ENCODE results near the gene EPB41L4B.
"Not testable (repeated sequence)": the region's sequence is repeated elsewhere in the genome, so short reads cannot be mapped to it uniquely, and the experiment has no call there.

The EPB41L4B gene

DNA sequence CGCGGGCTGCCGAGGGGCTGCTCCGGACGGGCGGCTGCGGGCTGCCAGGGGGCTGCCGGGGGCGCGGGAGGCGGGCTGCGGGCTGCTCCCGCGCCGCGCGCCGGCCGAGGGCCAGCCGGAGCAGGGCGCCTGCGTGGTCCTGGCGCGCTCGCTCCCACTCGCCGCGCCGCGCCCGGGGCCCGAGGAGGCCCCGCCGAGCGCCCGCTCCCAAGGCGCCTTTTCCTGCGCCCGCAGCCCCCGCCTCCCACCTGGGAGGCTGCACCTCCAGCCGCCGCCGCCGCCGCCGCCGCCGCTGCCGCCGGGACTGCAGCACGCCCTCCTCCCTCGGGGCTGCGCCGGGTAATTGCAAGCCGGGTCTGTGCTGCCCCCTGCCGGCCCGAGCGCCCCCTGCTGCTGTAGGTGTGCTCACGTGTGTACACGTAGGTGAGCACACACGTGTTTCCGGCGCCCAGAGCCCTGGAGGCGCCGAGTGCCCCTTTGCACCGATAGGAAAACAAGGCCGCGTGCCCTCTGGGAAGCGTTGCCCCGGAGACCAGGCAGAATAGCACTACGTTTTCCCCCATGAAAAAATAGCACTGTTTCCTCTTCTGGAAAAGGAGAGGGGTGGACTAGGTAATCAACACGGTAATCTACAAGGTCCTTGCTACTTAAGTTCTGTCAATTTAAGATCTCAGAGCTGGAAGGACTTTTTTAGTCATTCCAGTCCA is at the start of gene EPB41L4B:
TSS of gene EPB41L4B (minus strand) at position 318 of the 707 bp plus-strand sequence. CDS start 613 bp downstream, outside the sequence.
- peak; percentile 95 for DNase-seq

- no peak for DNase-seq
Observed at GRCh38 chr9:109369285-109369684, 48.4 kb upstream of the EPB41L4B start.

- no peak for DNase-seq
Observed at GRCh38 chr9:109360771-109361170, 39.9 kb upstream of the EPB41L4B start.

DNA sequence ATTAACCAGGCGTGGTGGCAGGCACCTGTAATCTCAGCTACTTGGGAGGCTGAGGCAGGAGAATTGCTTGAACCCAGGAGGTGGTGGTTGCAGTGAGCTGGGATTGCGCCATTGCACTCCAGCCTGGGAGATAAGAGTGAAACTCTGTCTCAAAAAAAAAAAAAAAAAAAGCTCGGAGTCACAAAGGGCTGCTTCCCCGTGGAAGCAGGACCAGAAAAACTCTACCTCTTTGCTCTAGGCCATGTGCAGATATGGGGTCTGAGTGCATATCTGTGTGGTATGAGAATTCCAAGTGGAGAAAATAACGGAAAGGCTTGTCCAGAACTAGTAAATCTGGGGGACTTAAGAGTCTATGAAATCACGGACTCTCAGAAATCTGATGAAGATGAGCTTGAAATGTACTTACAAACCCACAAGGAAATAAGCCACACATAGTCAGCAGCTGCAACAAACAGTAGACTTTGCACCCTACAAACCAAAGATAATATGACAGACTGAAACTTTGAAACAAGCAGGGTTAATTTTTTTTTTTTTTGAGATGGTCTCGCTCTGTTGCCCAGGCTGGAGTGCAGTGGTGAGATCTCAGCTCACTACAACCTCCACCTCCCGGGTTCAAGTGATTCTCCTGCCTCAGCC is 38.2 kb upstream of the EPB41L4B start:
- not testable (repeated sequence) for DNase-seq

DNA sequence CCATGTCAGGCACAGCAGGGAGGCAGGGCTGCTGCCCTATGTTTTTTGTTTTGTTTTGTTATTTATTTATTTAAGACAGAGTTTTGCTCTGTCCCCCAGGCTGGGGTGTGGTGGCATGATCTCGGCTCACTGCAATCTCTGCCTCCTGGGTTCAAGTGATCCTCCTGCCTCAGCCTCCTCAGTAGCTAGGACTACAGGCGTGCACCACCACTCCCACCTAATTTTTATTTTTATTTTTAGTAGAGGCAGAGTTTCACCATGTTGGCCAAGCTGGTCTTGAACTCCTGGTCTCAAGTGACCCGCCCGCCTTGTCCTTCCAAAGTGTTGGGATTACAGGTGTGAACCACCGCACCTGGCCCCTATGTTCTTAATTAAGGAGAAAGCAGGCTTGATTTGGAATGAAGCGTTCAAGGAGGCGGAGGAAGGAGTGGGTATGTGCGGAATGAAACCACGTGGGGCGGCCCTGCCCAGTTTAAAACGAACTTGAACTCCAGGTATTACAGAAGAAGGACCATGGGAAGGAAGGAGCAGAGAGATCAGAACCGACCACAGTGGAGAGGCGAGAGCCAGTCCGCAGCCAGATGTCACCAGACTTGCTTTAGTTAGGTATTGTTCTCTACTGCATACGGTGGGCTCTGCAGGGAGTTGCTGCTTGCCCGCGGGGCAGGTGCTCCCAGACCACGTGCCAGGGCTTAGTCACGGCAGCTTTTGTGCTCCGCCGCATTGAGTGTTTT is 34.9 kb upstream of the EPB41L4B start:
- no peak for DNase-seq

DNA sequence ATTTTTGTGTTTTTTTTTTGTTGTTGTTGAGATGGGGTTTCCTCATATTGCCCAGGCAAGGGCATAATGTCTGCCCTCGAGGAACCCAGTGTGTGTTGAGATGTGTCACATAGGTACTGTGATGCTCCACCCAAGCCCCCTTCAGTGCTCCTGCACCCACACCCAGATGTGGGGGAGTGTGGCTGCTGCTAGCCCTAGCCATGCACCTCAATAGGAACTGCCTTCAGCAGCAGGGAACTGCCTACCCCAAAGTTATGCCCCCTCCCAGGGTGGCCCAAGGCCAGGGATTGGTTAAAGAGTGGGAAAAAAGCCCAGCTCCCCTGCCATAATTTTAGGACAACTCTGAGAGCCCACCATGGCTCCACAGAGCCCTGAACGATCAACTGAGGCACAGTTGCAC is 33.3 kb upstream of the EPB41L4B start:
- DNase-seq: no peak

DNA sequence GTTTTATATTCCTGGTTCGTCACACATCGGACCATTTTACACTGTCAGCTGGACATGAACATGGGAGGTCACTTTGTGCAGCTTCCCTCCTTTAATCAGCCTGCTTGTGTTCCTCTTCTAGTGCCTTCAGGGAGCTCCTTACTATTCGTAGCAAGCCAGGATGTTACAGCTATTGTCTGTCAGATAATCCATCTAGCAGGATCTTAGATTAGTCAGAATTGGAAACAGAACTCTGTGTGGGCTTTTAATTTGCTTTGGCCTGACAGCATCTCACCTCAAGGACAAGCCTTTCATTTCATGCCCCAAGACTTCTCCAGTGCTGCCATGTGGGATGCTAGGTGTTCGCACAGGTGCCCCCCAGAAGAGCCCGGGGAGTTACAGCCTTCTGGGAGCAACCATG is 30.2 kb upstream of the EPB41L4B start:
- no peak for DNase-seq

- DNase-seq: no peak
Observed at GRCh38 chr9:109349421-109349846, 28.6 kb upstream of the EPB41L4B start.

- DNase-seq: no peak
Observed at GRCh38 chr9:109346904-109347303, 26.0 kb upstream of the EPB41L4B start.

GRCh38 chr9:109344866-109345265 is 24.0 kb upstream of the EPB41L4B start:
- DNase-seq: no peak

DNA sequence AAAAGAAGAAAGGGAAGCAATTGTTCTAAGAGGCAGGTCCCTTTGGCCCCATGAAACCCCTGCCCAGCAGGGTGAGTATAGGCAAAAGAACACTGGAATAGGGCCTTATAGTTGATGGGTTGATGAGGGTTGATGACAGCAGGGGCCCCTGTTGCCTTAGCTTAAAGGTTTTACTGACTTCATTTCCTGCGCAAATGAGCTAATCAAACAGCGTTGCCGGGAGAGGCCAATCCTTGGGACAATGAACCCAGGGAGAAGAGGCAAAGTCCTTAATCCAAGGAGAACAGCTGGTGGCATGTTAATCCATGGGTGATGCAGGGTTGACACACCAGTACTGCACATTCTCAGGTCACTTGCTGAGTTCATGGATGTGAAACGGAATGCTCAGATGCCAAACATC is 22.0 kb upstream of the EPB41L4B start:
- no peak for DNase-seq

DNA sequence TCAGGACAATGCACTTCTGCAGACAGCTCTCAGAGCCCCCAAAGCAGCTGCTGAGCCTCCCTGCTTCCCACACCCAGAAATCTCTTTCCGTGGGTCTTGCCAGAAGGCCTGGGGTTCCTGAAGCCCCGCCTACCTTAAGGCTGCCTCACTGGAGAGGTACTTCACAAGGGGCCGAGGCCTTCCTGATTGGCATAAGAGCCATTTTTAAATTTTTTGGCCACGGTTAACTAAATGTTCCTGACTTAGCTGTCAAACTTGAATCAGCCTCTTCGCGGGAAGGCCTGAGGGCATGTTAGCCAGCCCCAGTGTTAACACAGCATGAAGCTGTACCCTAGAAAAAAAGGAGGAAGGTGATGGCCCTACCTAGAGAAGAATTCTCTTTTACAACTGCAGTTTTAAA is 20.7 kb upstream of the EPB41L4B start:
- DNase-seq: no peak

- not testable (repeated sequence) for DNase-seq
Observed at GRCh38 chr9:109340979-109341378, 20.1 kb upstream of the EPB41L4B start.

GRCh38 chr9:109336409-109336808 is 15.6 kb upstream of the EPB41L4B start:
- no peak for DNase-seq

DNA sequence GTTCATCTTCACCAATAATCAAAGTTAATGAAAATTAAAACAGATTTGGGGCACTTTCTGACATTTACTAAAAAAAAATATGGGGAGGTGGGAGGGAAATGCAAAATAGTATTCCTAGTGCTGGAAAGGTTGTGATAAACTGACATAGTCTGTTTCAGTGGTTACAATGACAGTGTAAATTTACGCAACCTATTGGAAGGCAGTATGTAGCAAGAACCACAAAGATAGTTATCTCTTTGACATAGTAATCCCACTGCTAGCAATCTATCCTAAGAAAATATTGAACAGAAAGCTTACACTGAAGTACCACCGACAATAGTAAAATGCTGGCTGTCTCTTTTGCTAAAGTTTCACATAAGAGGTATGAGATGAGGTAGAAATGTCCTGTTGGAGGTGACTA is 15.1 kb upstream of the EPB41L4B start:
- no peak for DNase-seq

DNA sequence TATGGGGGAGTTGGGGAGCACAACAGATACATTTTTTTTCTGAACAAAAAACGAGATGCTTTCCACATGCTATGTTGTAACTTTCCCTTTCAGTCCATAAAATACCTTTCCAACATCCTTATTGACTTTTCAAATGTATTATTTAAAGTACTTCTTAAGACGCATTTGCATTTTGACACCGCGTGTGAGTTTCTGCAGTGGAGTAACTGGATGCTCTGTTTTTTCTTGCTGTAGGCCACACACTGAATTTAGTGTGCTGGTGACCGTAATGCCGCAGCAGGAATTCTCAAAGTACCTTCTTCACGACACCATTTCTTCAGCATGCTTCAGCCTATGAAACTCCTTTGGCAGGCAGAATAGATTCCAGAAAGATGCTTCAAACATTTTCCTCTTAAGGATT is 14.3 kb upstream of the EPB41L4B start:
- no peak for DNase-seq

GRCh38 chr9:109331353-109331752 is 10.5 kb upstream of the EPB41L4B start:
- DNase-seq: no peak

DNA sequence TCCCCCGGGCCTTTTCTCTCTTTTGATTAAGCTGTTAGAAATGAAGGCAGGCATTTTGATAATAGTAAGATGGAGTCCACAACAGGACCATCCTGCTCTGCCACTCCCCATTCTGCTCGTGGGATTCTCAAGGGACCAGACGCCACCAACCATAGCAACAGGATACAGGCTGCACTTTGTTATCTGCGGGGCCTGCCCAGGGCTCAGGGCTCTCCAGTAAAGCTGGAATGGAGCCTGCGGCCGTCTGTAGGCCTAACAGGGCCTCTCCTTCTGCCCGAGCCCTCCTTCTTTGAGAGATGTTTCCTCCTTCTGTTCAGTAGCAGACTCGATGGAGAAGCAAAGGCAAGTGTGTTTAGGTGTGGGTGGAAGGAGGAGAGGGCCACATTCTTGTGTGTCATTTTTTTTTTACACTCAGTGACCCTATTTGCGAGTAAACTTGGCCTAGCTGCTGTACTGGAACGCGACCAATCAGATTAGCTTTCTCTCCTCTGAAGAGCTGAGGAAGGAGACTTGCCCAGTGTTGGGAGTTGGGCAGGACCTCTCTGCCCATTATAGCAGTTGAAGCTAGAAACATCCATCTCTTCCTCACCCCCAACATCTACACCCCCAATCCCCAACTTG is 8.9 kb upstream of the EPB41L4B start:
- DNase-seq: no peak

- DNase-seq: no peak
Observed at GRCh38 chr9:109328978-109329637, 8.2 kb upstream of the EPB41L4B start.

- DNase-seq: no peak
Observed at GRCh38 chr9:109325089-109325488, 4.2 kb upstream of the EPB41L4B start.

- DNase-seq: no peak
Observed at GRCh38 chr9:109323771-109324170, 2.9 kb upstream of the EPB41L4B start.

GRCh38 chr9:109321727-109322126 is 868 bp upstream of the EPB41L4B start:
- DNase-seq: no peak

DNA sequence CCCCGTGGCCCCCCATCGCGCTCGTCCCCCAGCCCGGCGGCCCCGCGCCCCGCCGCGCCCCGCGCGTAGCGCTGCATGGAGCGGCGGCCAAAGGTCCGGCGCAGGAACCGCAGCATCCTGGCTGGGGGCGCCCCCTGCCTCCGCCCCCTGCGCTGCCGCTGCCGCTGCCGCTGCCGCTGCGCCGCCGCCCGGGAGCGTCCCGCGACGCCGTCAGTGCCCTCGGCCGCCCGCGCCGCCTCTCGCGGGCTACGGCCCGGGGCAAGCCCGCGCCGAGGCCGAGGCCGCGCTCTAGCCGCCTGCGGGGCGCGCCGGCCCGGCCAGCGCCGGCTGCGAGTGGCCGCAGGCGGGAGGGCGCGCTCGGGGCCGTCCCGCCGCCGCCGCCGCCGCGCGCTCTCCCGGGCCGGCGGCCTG is 523 bp downstream of the EPB41L4B start:
- DNase-seq: peak; percentile 14

Measured in stimulated activated CD4-positive, alpha-beta T cell treated with anti-CD3 and anti-CD28 coated beads, Interleukin-15, amount 100 ng/mL, for 24 hours (primary cell).